Measurements from ENCODE around the gene SEC23IP. TPM values are rescaled to one million over a fixed set of nuclear protein-coding genes. Genes with fewer than 3 reads are reported as not detected.
A peak's percentile ranks its signal among the peaks of the same experiment; 100 is the strongest.
"Not testable (repeated sequence)": the region's sequence is repeated elsewhere in the genome, so short reads cannot be mapped to it uniquely, and the experiment has no call there.

The SEC23IP gene
- total RNA-seq, 4 donors from 2014 or later, result 20.5 to 51.7 (median 31.8) TPM

DNA sequence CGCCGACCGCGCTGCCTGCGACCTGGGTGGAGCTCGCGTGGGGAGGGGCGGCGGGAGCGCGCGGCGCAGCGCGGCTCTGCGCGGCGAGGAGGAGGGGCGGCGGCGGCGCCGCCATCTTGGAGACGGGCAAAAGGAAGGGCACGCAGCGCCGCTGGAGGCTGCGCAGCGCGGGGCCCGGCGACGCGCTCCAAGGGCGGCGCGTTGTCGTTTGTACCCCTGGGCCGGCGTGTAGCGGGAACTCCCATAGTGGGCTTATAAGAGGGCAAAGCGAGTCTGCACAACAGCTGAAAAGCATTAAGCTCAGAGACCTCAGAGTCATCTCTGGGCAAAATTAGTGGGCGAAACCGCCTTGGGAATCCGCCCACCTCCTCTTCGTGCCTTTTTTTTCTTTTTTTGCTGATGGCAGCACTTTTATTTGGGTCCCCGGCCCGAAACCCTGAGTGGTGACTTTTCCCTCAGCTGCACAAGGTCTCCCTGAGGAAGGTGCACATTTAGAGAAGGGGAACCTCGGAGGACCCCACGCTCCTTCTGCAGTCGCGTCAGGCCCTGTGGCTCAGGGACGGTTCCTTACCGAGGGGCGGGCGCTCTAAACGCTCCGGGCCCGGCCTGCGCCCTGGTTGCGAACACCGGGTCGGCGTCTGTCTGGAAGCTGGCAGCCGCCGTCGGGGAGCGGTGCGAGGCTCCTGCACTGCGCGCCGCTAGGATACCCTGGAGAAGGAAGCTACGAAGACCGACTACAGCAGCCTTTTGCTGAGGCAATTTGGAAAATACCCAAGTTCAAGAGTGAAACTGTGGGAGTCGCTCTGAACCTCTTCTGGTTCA, 19.5 kb upstream of the SEC23IP start:
- Histone ChIP-seq H3K9me3 (no peaks in the 10 kb centered on the region), H3K4me3 (peak overlapping the region; percentile 68 to 94 (median 84)), H3K27ac (peak overlapping the region; percentile 89 to 98 (median 94)), H3K36me3 (no peaks in the 10 kb centered on the region), H3K4me1 (peaks cover 17 to 36% (median 22%) of the 10 kb centered on the region in 4 donors), H3K27me3 (no peaks in the 10 kb centered on the region)
- peak; percentile 91 for DNase-seq
- intact Hi-C loops (cut with DNase I; ENCODE audit: low total_unique reads) (no loop called here), in situ Hi-C loops (cut with MboI; ENCODE audit: low pct_ligation_motif_present in 1 of 4, low pct_unique_long_range_greater_than_20kb in 1 of 4, low sequenced_read_pairs in 3 of 4) (loop anchor here in 1 of 4 donors (25.0 kb wide), 1 partner anchor 111 kb away; no protein-coding TSS in a partner anchor)
- WGBS, 2 donors (ENCODE audit: low coverage in 1 of 2), result 0 to 1% methylated on average over 2 to 73 of the region's 75 CpGs
- TF ChIP-seq POLR2A (IDR thresholded peaks at IDR 0.05) (peak; percentile 59), CTCF (IDR thresholded peaks at IDR 0.05) (no peak), POLR2AphosphoS5 (IDR thresholded peaks at IDR 0.05) (peak in 1 of 3 donors; percentile 69)

- intact Hi-C loops (cut with DNase I; ENCODE audit: low total_unique reads), result no loop called here
- 68 to 70% methylated on average over 2 of the region's 2 CpGs for WGBS, 2 donors (ENCODE audit: low coverage in 1 of 2)
- no peaks in the 10 kb centered on the region for H3K27me3 ChIP-seq
- in situ Hi-C loops (cut with MboI; ENCODE audit: low pct_ligation_motif_present in 1 of 4, low pct_unique_long_range_greater_than_20kb in 1 of 4, low sequenced_read_pairs in 3 of 4), result no loop called here
- TF ChIP-seq EP300 (IDR thresholded peaks at IDR 0.05; ENCODE audit: low read depth) (no peak), CTCF (IDR thresholded peaks at IDR 0.05) (no peak), POLR2A (IDR thresholded peaks at IDR 0.05) (no peak), POLR2AphosphoS5 (IDR thresholded peaks at IDR 0.05) (no peak)
- no peaks in the 10 kb centered on the region for H3K9me3 ChIP-seq
- no peaks in the 10 kb centered on the region for H3K36me3 ChIP-seq
- peaks cover 5 to 6% (median 6%) of the 10 kb centered on the region in 4 donors for H3K4me1 ChIP-seq
- no peak for DNase-seq
- H3K4me3 ChIP-seq, result no peak overlapping the region
- H3K27ac ChIP-seq, result no peak overlapping the region
Measured at GRCh38 chr10:119878524-119878923, 14.0 kb upstream of the SEC23IP start.

DNA sequence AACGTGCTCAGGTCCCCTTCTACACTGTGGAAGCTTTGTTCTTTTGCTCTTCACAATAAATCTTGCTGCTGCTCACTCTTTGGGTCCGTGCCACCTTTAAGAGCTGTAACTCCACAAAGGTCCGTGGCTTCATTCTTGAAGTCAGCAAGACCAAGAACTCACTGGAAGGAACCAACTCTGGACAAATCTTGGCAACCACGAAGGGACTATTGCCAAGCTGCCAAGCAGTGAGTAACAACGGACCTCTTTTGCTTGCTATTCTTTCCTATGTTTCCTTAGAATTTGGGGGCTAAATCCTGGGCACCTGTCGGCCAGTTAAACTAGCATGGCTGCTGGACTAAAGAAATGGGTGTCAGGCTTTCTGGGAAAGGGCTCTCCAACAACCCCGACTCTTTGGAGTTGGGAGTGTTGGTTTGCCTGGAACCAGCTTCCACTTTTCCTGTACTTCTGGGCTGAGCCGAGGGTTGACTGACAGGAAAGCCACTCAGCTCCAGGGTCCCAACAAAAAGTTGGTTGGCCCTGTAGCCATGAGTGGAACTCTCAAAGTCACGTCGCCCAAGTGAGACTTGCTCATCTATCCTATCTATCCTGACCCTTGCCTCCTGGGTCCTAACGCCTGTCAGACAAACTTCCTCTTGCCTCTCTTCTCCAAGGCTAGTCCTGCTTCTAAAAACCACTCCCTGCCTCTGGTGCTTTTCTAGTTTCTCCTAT, 8.5 kb upstream of the SEC23IP start:
- intact Hi-C loops (cut with DNase I; ENCODE audit: low total_unique reads); H3K36me3 ChIP-seq; H3K4me1 ChIP-seq; H3K27ac ChIP-seq; H3K9me3 ChIP-seq; in situ Hi-C loops (cut with MboI; ENCODE audit: low pct_ligation_motif_present in 1 of 4, low pct_unique_long_range_greater_than_20kb in 1 of 4, low sequenced_read_pairs in 3 of 4); H3K27me3 ChIP-seq; H3K4me3 ChIP-seq; DNase-seq: not testable (repeated sequence)
- WGBS, 2 donors (ENCODE audit: low coverage in 1 of 2), result 84 to 92% methylated on average over 3 to 11 of the region's 11 CpGs

GRCh38 chr10:119886070-119886469, 6.5 kb upstream of the SEC23IP start:
- in situ Hi-C loops (cut with MboI; ENCODE audit: low pct_ligation_motif_present in 1 of 4, low pct_unique_long_range_greater_than_20kb in 1 of 4, low sequenced_read_pairs in 3 of 4); intact Hi-C loops (cut with DNase I; ENCODE audit: low total_unique reads); H3K4me3 ChIP-seq; H3K27ac ChIP-seq; DNase-seq; H3K36me3 ChIP-seq; H3K4me1 ChIP-seq; H3K27me3 ChIP-seq; H3K9me3 ChIP-seq: not testable (repeated sequence)
- 93 to 94% methylated on average over 4 to 6 of the region's 6 CpGs for WGBS, 2 donors (ENCODE audit: low coverage in 1 of 2)

GRCh38 chr10:119888715-119889114, 3.8 kb upstream of the SEC23IP start:
- H3K9me3 ChIP-seq; DNase-seq; intact Hi-C loops (cut with DNase I; ENCODE audit: low total_unique reads); H3K36me3 ChIP-seq; H3K27ac ChIP-seq; H3K27me3 ChIP-seq; H3K4me3 ChIP-seq; in situ Hi-C loops (cut with MboI; ENCODE audit: low pct_ligation_motif_present in 1 of 4, low pct_unique_long_range_greater_than_20kb in 1 of 4, low sequenced_read_pairs in 3 of 4): not testable (repeated sequence)
- H3K4me1 ChIP-seq, result peaks cover 3 to 13% (median 8%) of the 10 kb centered on the region in 4 donors
- WGBS, 2 donors (ENCODE audit: low coverage in 1 of 2), result 75 to 78% methylated on average over 3 of the region's 3 CpGs

GRCh38 chr10:119889201-119889600, 3.3 kb upstream of the SEC23IP start:
- 64 to 67% methylated on average over 3 of the region's 3 CpGs for WGBS, 2 donors (ENCODE audit: low coverage in 1 of 2)
- H3K9me3 ChIP-seq; H3K36me3 ChIP-seq; H3K27me3 ChIP-seq; DNase-seq; intact Hi-C loops (cut with DNase I; ENCODE audit: low total_unique reads); H3K4me3 ChIP-seq; in situ Hi-C loops (cut with MboI; ENCODE audit: low pct_ligation_motif_present in 1 of 4, low pct_unique_long_range_greater_than_20kb in 1 of 4, low sequenced_read_pairs in 3 of 4); H3K27ac ChIP-seq: not testable (repeated sequence)
- peaks cover 8 to 18% (median 12%) of the 10 kb centered on the region in 4 donors for H3K4me1 ChIP-seq

GRCh38 chr10:119890307-119890706, 2.2 kb upstream of the SEC23IP start:
- WGBS, 2 donors (ENCODE audit: low coverage in 1 of 2), result 81% methylated on average over 4 of the region's 4 CpGs; no CpG with 5 or more reads in 1 of the 2 donors
- intact Hi-C loops (cut with DNase I; ENCODE audit: low total_unique reads); H3K4me3 ChIP-seq; H3K27me3 ChIP-seq; H3K27ac ChIP-seq; H3K36me3 ChIP-seq; H3K9me3 ChIP-seq; DNase-seq; in situ Hi-C loops (cut with MboI; ENCODE audit: low pct_ligation_motif_present in 1 of 4, low pct_unique_long_range_greater_than_20kb in 1 of 4, low sequenced_read_pairs in 3 of 4): not testable (repeated sequence)
- peaks cover 10 to 28% (median 20%) of the 10 kb centered on the region in 4 donors for H3K4me1 ChIP-seq

DNA sequence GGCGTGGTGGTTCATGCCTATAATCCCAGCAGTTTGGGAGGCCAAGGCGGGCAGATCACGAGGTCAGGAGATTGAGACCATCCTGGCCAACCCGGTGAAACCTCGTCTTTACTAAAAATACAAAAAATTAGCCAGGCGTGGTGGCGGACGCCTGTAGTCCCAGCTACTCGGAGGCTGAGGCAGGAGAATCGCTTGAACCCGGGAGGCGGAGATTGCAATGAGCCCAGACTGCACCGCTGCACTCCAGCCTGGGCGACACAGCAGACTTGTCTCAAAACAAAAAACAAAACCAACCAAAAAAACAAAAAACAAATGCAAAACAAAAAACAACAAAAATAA, 712 bp upstream of the SEC23IP start:
- WGBS, 2 donors (ENCODE audit: low coverage in 1 of 2), result 56 to 75% methylated on average over 5 to 14 of the region's 14 CpGs
- H3K27ac ChIP-seq, result peak overlapping the region; percentile 87 to 94 (median 89)
- intact Hi-C loops (cut with DNase I; ENCODE audit: low total_unique reads); H3K9me3 ChIP-seq; in situ Hi-C loops (cut with MboI; ENCODE audit: low pct_ligation_motif_present in 1 of 4, low pct_unique_long_range_greater_than_20kb in 1 of 4, low sequenced_read_pairs in 3 of 4); DNase-seq; H3K36me3 ChIP-seq; H3K27me3 ChIP-seq: not testable (repeated sequence)
- peaks cover 18 to 43% (median 35%) of the 10 kb centered on the region in 4 donors for H3K4me1 ChIP-seq
- H3K4me3 ChIP-seq, result peak overlapping the region; percentile 80 to 89 (median 86)

All from transverse colon (tissue), 4 donors.